Mammary epithelial cell (primary cell): ENCODE measurements around the gene IGSF21.

Experiments used
- EZH2 ChIP-seq: IDR thresholded peaks from 2 replicates; pipeline ENCODE4 v1.6.1; 2012; ENCODE audit warnings: low read length, inconsistent platforms, borderline replicate concordance
- TF ChIP-seq, protein P1 (sequence below), 2 donors: IDR thresholded peaks in 1 of 2; conservative IDR thresholded peaks in 1 of 2; 2 replicates each; pipeline ENCODE4 v1.5.1; 2011 to 2012; ENCODE audit warnings: inconsistent platforms in 2 of 2, low read length in 2 of 2, mild to moderate bottlenecking in 2 of 2, control low read depth in 1 of 2, low read depth in 1 of 2; ENCODE audit not compliant: insufficient read depth in 1 of 2; ENCODE audit errors: extremely low read depth in 1 of 2

DNA sequence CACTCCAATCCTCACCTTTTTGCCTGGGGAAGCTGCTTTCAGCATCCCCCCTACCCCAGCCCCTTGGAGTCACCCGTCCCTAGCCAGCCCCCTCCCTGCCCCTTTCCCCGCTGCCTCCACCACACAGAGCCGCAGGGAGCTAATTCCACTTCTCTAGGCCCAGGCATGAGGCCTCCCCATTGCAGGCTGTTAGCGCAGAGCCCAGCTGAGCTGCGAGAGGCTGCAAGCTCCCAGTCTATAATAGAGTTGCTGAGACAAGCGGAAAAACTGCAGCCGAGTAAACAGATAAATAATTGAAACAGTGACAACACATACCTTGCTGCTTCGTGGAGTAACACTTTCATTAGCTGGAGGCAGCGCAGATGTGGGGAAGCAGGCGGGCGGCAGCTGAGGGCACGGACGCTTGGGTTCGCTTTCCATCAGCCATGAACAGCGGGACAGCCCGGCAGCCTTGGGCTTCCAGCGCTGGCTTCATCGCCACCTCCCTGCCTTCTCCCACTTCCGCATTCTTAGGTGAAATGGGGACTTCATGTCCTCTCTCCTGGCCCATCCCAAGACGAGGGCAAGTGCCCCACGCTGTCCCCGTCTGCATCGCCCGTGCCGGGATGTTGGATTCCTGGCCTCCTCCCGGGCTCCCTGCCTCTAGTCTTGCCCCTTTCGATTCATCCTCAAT, 183.3 kb downstream of the IGSF21 start:
- TF ChIP-seq, protein P1, sequence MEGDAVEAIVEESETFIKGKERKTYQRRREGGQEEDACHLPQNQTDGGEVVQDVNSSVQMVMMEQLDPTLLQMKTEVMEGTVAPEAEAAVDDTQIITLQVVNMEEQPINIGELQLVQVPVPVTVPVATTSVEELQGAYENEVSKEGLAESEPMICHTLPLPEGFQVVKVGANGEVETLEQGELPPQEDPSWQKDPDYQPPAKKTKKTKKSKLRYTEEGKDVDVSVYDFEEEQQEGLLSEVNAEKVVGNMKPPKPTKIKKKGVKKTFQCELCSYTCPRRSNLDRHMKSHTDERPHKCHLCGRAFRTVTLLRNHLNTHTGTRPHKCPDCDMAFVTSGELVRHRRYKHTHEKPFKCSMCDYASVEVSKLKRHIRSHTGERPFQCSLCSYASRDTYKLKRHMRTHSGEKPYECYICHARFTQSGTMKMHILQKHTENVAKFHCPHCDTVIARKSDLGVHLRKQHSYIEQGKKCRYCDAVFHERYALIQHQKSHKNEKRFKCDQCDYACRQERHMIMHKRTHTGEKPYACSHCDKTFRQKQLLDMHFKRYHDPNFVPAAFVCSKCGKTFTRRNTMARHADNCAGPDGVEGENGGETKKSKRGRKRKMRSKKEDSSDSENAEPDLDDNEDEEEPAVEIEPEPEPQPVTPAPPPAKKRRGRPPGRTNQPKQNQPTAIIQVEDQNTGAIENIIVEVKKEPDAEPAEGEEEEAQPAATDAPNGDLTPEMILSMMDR (conservative IDR thresholded peaks at IDR 0.05 in 1 of 2, IDR thresholded peaks at IDR 0.05 in 1 of 2; ENCODE audit: extremely low read depth in 1 of 2, insufficient read depth in 1 of 2, low read depth in 1 of 2, low read length in 2 of 2) = no peak
- no peak for TF ChIP-seq EZH2
